Smooth muscle cell (in vitro differentiated cells): Measurements from ENCODE around the gene MYOG. TPM values are rescaled to one million over a fixed set of nuclear protein-coding genes. Genes with fewer than 3 reads are reported as not detected.

Source experiments
- DNase-seq: peaks from one replicate; lab custom pipeline; 2025; ENCODE audit not compliant: unreplicated experiment; lab: John Stamatoyannopoulos, UW
- H2AFZ ChIP-seq: fragments of 200-600 bp; sonication (generic); 2 replicates; pipeline ENCODE4 v1.6.0; 2016; ENCODE audit warnings: antibody characterized with exemption, low read depth, mild to moderate bottlenecking
- H3F3A ChIP-seq: fragments of 200-600 bp; sonication (generic); 2 replicates; pipeline ENCODE4 v1.6.0; 2017; ENCODE audit warnings: antibody characterized with exemption, low read depth
- H3K27ac ChIP-seq: fragments of 200-600 bp; sonication (generic); 2 replicates; pipeline ENCODE4 v1.5.1; 2016; ENCODE audit warnings: low read depth, mild to moderate bottlenecking
- H3K27me3 ChIP-seq: fragments of 200-600 bp; sonication (generic); 2 replicates; pipeline ENCODE4 v1.6.1; 2016; ENCODE audit warnings: low read depth, mild to moderate bottlenecking
- H3K36me3 ChIP-seq: fragments of 200-600 bp; sonication (generic); 2 replicates; pipeline ENCODE4 v1.5.1; 2016; ENCODE audit warnings: low read depth
- H3K4me1 ChIP-seq: fragments of 200-600 bp; sonication (generic); 2 replicates; pipeline ENCODE4 v1.5.1; 2016; ENCODE audit warnings: low read depth
- H3K4me2 ChIP-seq: fragments of 200-600 bp; sonication (generic); 2 replicates; pipeline ENCODE4 v1.6.0; 2016; ENCODE audit warnings: mild to moderate bottlenecking
- H3K4me3 ChIP-seq: fragments of 200-600 bp; sonication (generic); 2 replicates; pipeline ENCODE4 v1.5.1; 2016; ENCODE audit warnings: mild to moderate bottlenecking
- H3K79me2 ChIP-seq: fragments of 200-600 bp; sonication (generic); 2 replicates; pipeline ENCODE4 v1.6.0; 2016; ENCODE audit warnings: low read depth, mild to moderate bottlenecking
- H3K9ac ChIP-seq: fragments of 200-600 bp; sonication (generic); 2 replicates; pipeline ENCODE4 v1.6.0; 2016; ENCODE audit warnings: low read depth
- H3K9me3 ChIP-seq: fragments of 200-600 bp; sonication (generic); replicated peaks from 2 replicates; pipeline ENCODE4 v1.5.1; 2016; ENCODE audit warnings: low read depth
- H4K20me1 ChIP-seq: fragments of 200-600 bp; sonication (generic); 2 replicates; pipeline ENCODE4 v1.6.0; 2016; ENCODE audit warnings: low read depth
- CTCF ChIP-seq: fragments of 200-600 bp; sonication (generic); IDR thresholded peaks from 2 replicates; pipeline ENCODE4 v1.5.1; 2017; ENCODE audit warnings: borderline replicate concordance, mild to moderate bottlenecking, antibody characterized with exemption; ENCODE audit not compliant: insufficient read depth, poor library complexity, severe bottlenecking
- WGBS: methylation state at CpG from one replicate; pipeline ENCODE4 v1.1.7; 2016; ENCODE audit warnings: low lambda C conversion rate; 5-methylcytosine and 5-hydroxymethylcytosine counted together
- polyA plus RNA-seq: library from polyadenylated mRNA; unstranded; fragments of >200 nt; fragmentation: Nextera tagmentation; extraction: Ambion mirVana; gene quantifications from 2 replicates; pipeline ENCODE4 v1.2.1, GENCODE V29; 2016
- total RNA-seq: library from RNA; depleted of rRNA; stranded (reverse); fragments of >200 nt; gene quantifications from 2 replicates; pipeline ENCODE4 v1.2.3, GENCODE V29; 2014

MYOG gene
- total and polyA plus RNA-seq, 2 experiments from 2014 or later, result not detected

- peaks cover 6% of the 10 kb centered on the region for H3K4me1 ChIP-seq
- H3K36me3 ChIP-seq, result no peaks in the 10 kb centered on the region
- H4K20me1 ChIP-seq, result peaks cover 59% of the 10 kb centered on the region
- no peaks in the 10 kb centered on the region for H3K79me2 ChIP-seq
- WGBS, result 30% methylated on average over 15 of the region's 15 CpGs
- H2AFZ ChIP-seq, result no peak overlapping the region
- no peak overlapping the region for H3K9ac ChIP-seq
- H3K27me3 ChIP-seq, result no peaks in the 10 kb centered on the region
- no peak for DNase-seq
- H3K9me3 ChIP-seq, result no peaks in the 10 kb centered on the region
- H3F3A ChIP-seq, result peaks cover 4% of the 10 kb centered on the region
- TF ChIP-seq CTCF, result no peak
- no peak overlapping the region for H3K4me3 ChIP-seq
- H3K27ac ChIP-seq, result peak overlapping the region; percentile 43
- H3K4me2 ChIP-seq, result peak overlapping the region; percentile 73
Observed at GRCh38 chr1:203046984-203047630, 38.7 kb downstream of the MYOG start.

- no peaks in the 10 kb centered on the region for H3K9me3 ChIP-seq
- no peak for DNase-seq
Observed at GRCh38 chr1:203045821-203046594, 39.8 kb downstream of the MYOG start.

GRCh38 chr1:203045336-203045735 is 40.5 kb downstream of the MYOG start:
- H2AFZ ChIP-seq, result no peak overlapping the region
- H3K27ac ChIP-seq, result no peak overlapping the region
- WGBS, result 94% methylated on average over 17 of the region's 17 CpGs
- no peaks in the 10 kb centered on the region for H3K27me3 ChIP-seq
- H3K36me3 ChIP-seq, result no peaks in the 10 kb centered on the region
- H3K4me3 ChIP-seq, result no peak overlapping the region
- H3K4me1 ChIP-seq, result peaks cover 6% of the 10 kb centered on the region
- peaks cover 77% of the 10 kb centered on the region for H4K20me1 ChIP-seq
- H3F3A ChIP-seq, result peaks cover 4% of the 10 kb centered on the region
- H3K79me2 ChIP-seq, result no peaks in the 10 kb centered on the region
- TF ChIP-seq CTCF, result no peak
- DNase-seq, result no peak
- H3K4me2 ChIP-seq, result no peak overlapping the region
- no peaks in the 10 kb centered on the region for H3K9me3 ChIP-seq
- no peak overlapping the region for H3K9ac ChIP-seq

More at GRCh38 chr1:203045821-203046594, 39.8 kb downstream of the MYOG start:
- Histone ChIP-seq H3K4me3 (no peak overlapping the region), H3K4me2 (peak overlapping the region; percentile 73), H3K79me2 (no peaks in the 10 kb centered on the region), H2AFZ (no peak overlapping the region), H4K20me1 (peaks cover 70% of the 10 kb centered on the region), H3K4me1 (peaks cover 6% of the 10 kb centered on the region), H3K36me3 (no peaks in the 10 kb centered on the region), H3K27me3 (no peaks in the 10 kb centered on the region), H3K9ac (no peak overlapping the region), H3K27ac (no peak overlapping the region), H3F3A (peaks cover 4% of the 10 kb centered on the region)
- TF ChIP-seq CTCF, result no peak
- WGBS, result 82% methylated on average over 15 of the region's 16 CpGs
